CD4-positive, alpha-beta memory T cell (primary cell): ENCODE data around the gene CCDC9B. TPM values are rescaled to one million over a fixed set of nuclear protein-coding genes. Genes with fewer than 3 reads are reported as not detected.

ENCODE experiments used
- CTCF ChIA-PET: fragments of 350-600 bp; sonication (Branson Sonifier 250); formaldehyde crosslinking; loops from one replicate; lab custom pipeline; 2021; ENCODE audit warnings: inconsistent platforms; ENCODE audit not compliant: partially characterized antibody; lab: Charles Lee
- POLR2A ChIA-PET: fragments of 350-600 bp; sonication (Branson Sonifier 250); formaldehyde crosslinking; loops from one replicate; lab custom pipeline; 2021; ENCODE audit not compliant: partially characterized antibody; lab: Charles Lee
- DNase-seq, 5 donors: peaks; one replicate each; pipeline versions ENCODE4 v3.0.0 to v3.0.0-alpha.2; 2020 to 2022; ENCODE audit warnings: mixed read lengths in 1 of 5
- H3K27ac ChIP-seq: one replicate; pipeline ENCODE4 v1.7.0; 2013; ENCODE audit warnings: low read depth, low read length
- H3K27me3 ChIP-seq: 2 replicates; pipeline ENCODE4 v1.7.0; 2013; ENCODE audit warnings: mild to moderate bottlenecking, low read length, moderate library complexity; ENCODE audit not compliant: insufficient read depth
- H3K36me3 ChIP-seq: 2 replicates; pipeline ENCODE4 v1.7.0; 2013; ENCODE audit warnings: mild to moderate bottlenecking, low read length, moderate library complexity; ENCODE audit not compliant: insufficient read depth
- H3K4me1 ChIP-seq: 2 replicates; pipeline ENCODE4 v1.7.0; 2013; ENCODE audit warnings: mild to moderate bottlenecking, low read length, moderate library complexity; ENCODE audit not compliant: insufficient read depth
- H3K4me3 ChIP-seq, 2 donors: one replicate each; pipeline ENCODE4 v1.7.0; 2013; ENCODE audit warnings: low read length in 2 of 2, mild to moderate bottlenecking in 1 of 2
- H3K9me3 ChIP-seq, 2 donors: one replicate each; pipeline ENCODE4 v1.7.0; 2013; ENCODE audit warnings: low read length in 2 of 2, control low read depth in 1 of 2; ENCODE audit not compliant: control insufficient read depth in 1 of 2
- H3K27ac Mint-ChIP-seq, 7 donors: one replicate each; pipeline ENCODE4 v1.8.0; 2020 to 2021; ENCODE audit warnings: mixed read lengths in 7 of 7, mild to moderate bottlenecking in 6 of 7, inconsistent platforms in 3 of 7, moderate library complexity in 3 of 7
- H3K27me3 Mint-ChIP-seq, 2 donors: one replicate each; pipeline ENCODE4 v1.8.0; 2020 to 2021; ENCODE audit warnings: mixed read lengths in 2 of 2
- H3K36me3 Mint-ChIP-seq, 2 donors: one replicate each; pipeline ENCODE4 v1.8.0; 2020 to 2021; ENCODE audit warnings: mixed read lengths in 2 of 2, inconsistent platforms in 1 of 2, mild to moderate bottlenecking in 1 of 2
- H3K4me1 Mint-ChIP-seq, 4 donors: one replicate each; pipeline ENCODE4 v1.8.0; 2020 to 2021; ENCODE audit warnings: mixed read lengths in 4 of 4, mild to moderate bottlenecking in 1 of 4
- H3K4me3 Mint-ChIP-seq, 8 donors: one replicate each; pipeline ENCODE4 v1.8.0; 2020 to 2021; ENCODE audit warnings: mixed read lengths in 8 of 8, mild to moderate bottlenecking in 7 of 8, moderate library complexity in 6 of 8, inconsistent platforms in 3 of 8
- H3K9me3 Mint-ChIP-seq, 8 donors: one replicate each; pipeline ENCODE4 v1.8.0; 2020 to 2021; ENCODE audit warnings: mixed read lengths in 8 of 8, mild to moderate bottlenecking in 5 of 8, inconsistent platforms in 3 of 8, moderate library complexity in 1 of 8
- intact Hi-C: fragments of 100-400 bp; cut with micrococcal nuclease; formaldehyde crosslinking; loops from one replicate; pipeline ENCODE4 v1.15.1; 2023
- polyA plus RNA-seq, 2 donors: library from polyadenylated mRNA; unstranded; fragments of 300-500 nt; fragmentation: Illumina TruSeq; gene quantifications; one replicate each; pipeline ENCODE4 v1.2.3, GENCODE V29; 2021
- total RNA-seq, 2 experiments: library from RNA; stranded (reverse); gene quantifications; one replicate each; pipeline ENCODE4 v1.2.3, GENCODE V29; 2021

Gene CCDC9B
- total and polyA plus RNA-seq, 4 experiments from 2014 or later, result 0.53 to 5.1 (median 2.6) TPM; not detected in 1

DNA sequence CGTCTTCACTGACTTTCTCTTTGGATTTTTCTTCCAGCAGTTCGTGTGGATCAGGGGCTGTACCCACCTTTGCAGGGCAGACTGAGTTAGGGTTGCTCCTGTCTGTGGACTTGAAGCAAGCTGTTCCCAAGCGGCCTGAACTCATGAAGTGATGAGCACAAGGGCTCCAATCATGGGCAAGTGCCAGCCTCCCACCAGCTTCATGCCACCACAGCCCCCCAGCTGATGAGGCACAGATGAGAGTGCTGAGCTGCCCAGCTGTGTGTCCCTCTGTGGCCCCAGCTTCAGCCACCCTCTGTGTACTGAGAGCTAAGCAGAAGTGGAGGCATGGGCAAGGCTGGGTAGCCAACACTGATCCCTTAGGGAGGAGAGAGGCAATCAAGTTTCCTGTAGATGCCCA lies 29.7 kb downstream of the CCDC9B start:
- ChIA-PET CTCF (interaction anchor here (1.1 to 23.8 kb wide), 9 partner anchors 10 to 468 kb away, joined by 3 to 634 read pairs (median 57); partner anchors contain the start of genes ANKRD63, CCDC9B and INAFM2), POLR2A (interaction anchor here (1.4 to 6.8 kb wide), 4 partner anchors 12 to 32 kb away, joined by 4 to 67 read pairs (median 36); partner anchors contain the start of gene ANKRD63)
- Histone ChIP-seq H3K4me3 (no peak overlapping the region), H3K4me1 (peaks cover 34% of the 10 kb centered on the region), H3K9me3 (no peaks in the 10 kb centered on the region), H3K27ac (no peak overlapping the region), H3K27me3 (no peaks in the 10 kb centered on the region), H3K36me3 (no peaks in the 10 kb centered on the region)
- Mint-ChIP-seq H3K9me3 (no peaks in the 10 kb centered on the region), H3K4me3 (peak overlapping the region in 1 of 8 donors; percentile 47), H3K36me3 (peaks cover 0 to 12% of the 10 kb centered on the region in 2 donors), H3K4me1 (peaks cover 24 to 52% (median 33%) of the 10 kb centered on the region in 4 donors), H3K27ac (peak overlapping the region in 4 of 7 donors; percentile 8 to 77 (median 62)), H3K27me3 (no peaks in the 10 kb centered on the region)
- intact Hi-C loops, result loop anchor here (1.0 kb wide), 1 partner anchor 32 kb away; no protein-coding TSS in a partner anchor
- DNase-seq, result no peak

DNA sequence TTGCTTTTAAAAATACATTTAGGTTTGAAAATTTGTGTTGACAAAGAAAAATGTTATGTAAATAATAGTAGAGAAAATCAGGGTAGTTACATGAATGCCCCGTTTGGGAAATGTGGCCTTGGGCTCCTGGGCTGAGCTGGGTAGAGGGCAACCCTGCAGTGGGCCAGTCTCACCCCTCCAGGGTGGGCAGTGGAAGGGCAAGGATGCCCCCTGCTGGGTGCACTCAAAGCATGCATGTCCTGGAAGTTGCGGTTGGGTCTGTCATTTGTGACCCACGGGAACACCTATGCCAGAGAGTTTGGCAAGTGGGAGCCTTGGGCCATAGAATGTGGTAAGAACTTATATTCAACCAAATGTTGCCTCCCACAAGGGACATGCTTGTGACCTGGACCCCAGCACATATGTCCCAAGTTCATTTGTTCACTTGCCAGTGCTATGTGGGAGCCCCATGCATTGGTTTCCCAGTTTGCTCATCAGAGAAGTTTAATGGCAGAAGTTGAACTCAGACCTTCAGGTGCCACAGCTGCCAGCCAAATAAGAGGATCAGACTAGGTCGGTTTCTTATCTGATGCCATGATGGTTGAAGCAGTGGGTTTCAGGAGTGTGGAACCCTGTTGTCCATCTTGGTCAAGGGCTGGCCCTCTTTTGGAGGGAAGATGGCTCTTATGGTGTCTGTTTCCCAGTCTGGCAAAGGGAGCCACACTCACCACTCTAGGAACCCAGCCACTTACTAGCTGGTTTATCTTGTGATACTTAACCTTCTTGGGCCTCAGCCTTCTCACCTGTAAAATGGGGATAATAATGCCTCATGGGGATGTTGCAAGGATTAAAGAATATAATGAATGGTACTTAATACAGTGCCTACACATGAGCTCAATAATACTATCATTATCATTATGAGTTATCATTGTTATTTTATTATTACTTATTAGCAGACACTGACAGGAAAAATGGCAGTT lies 30.5 kb downstream of the CCDC9B start:
- H3K36me3 ChIP-seq, result no peaks in the 10 kb centered on the region
- H3K9me3 ChIP-seq, result no peaks in the 10 kb centered on the region
- DNase-seq, result peak in 4 of 5 donors; percentile 47 to 56 (median 54)
- Mint-ChIP-seq H3K27me3 (no peaks in the 10 kb centered on the region), H3K4me1 (peaks cover 24 to 59% (median 36%) of the 10 kb centered on the region in 4 donors), H3K27ac (peak overlapping the region; percentile 72 to 96 (median 88)), H3K36me3 (peaks cover 0 to 12% of the 10 kb centered on the region in 2 donors), H3K4me3 (peak overlapping the region; percentile 67 to 97 (median 96)), H3K9me3 (no peaks in the 10 kb centered on the region)
- ChIA-PET POLR2A (interaction anchor here (1.3 to 6.8 kb wide), 9 partner anchors 9 to 262 kb away, joined by 3 to 90 read pairs (median 31); partner anchors contain the start of genes ANKRD63, BMF and INAFM2), CTCF (interaction anchor here (0.7 to 23.8 kb wide), 15 partner anchors 11 to 468 kb away, joined by 3 to 634 read pairs (median 7); partner anchors contain the start of genes ANKRD63, CCDC9B and INAFM2)
- H3K4me3 ChIP-seq, result no peak overlapping the region
- no peak overlapping the region for H3K27ac ChIP-seq
- intact Hi-C loops, result loop anchor here (1.0 kb wide), 1 partner anchor 31 kb away; no protein-coding TSS in a partner anchor
- peaks cover 42% of the 10 kb centered on the region for H3K4me1 ChIP-seq
- no peaks in the 10 kb centered on the region for H3K27me3 ChIP-seq

- CTCF ChIA-PET, result interaction anchor here (0.7 to 23.8 kb wide), 18 partner anchors 10 to 422 kb away, joined by 3 to 634 read pairs (median 6); partner anchors contain the start of genes ANKRD63, BMF, CCDC9B and INAFM2
- Histone ChIP-seq H3K27me3 (no peaks in the 10 kb centered on the region), H3K36me3 (no peaks in the 10 kb centered on the region), H3K27ac (peak overlapping the region; percentile 79), H3K4me3 (peak overlapping the region in 1 of 2 donors; percentile 98), H3K9me3 (no peaks in the 10 kb centered on the region), H3K4me1 (peaks cover 50% of the 10 kb centered on the region)
- DNase-seq, result no peak
- POLR2A ChIA-PET, result interaction anchor here (0.7 to 6.8 kb wide), 16 partner anchors 10 to 1351 kb away, joined by 3 to 90 read pairs (median 12); partner anchors contain the start of genes ANKRD63, BMF, FSIP1 and INAFM2
- intact Hi-C loops, result no loop called here
- H3K27ac Mint-ChIP-seq, result peak overlapping the region; percentile 72 to 96 (median 96)
- H3K36me3 Mint-ChIP-seq, result peaks cover 0 to 13% of the 10 kb centered on the region in 2 donors
- peak overlapping the region; percentile 94 to 98 (median 96) for H3K4me3 Mint-ChIP-seq
- H3K9me3 Mint-ChIP-seq, result no peaks in the 10 kb centered on the region
- H3K27me3 Mint-ChIP-seq, result no peaks in the 10 kb centered on the region
- H3K4me1 Mint-ChIP-seq, result peaks cover 29 to 68% (median 44%) of the 10 kb centered on the region in 4 donors
These were observed 31.3 kb downstream of the CCDC9B start for GRCh38 chr15:40309344-40309862.

- peak; percentile 73 to 80 (median 76) for DNase-seq
- Mint-ChIP-seq H3K27me3 (no peaks in the 10 kb centered on the region), H3K36me3 (peaks cover 0 to 30% of the 10 kb centered on the region in 2 donors), H3K4me1 (peaks cover 28 to 68% (median 39%) of the 10 kb centered on the region in 4 donors), H3K27ac (peak within 1 kb of the TSS; percentile 93 to 98 (median 96)), H3K4me3 (peak within 1 kb of the TSS; percentile 94 to 98 (median 96)), H3K9me3 (no peaks in the 10 kb centered on the region)
- Histone ChIP-seq H3K9me3 (no peaks in the 10 kb centered on the region), H3K27ac (peak within 1 kb of the TSS; percentile 79), H3K4me3 (peak within 1 kb of the TSS; percentile 84 to 98), H3K36me3 (peaks cover 12% of the 10 kb centered on the region), H3K4me1 (peaks cover 44% of the 10 kb centered on the region), H3K27me3 (no peaks in the 10 kb centered on the region)
- POLR2A ChIA-PET, result interaction anchor here (0.7 to 6.8 kb wide), 35 partner anchors 9 to 1665 kb away, joined by 3 to 90 read pairs (median 5); partner anchors contain the start of genes ANKRD63, BAHD1, BMF and CCDC32
- CTCF ChIA-PET, result interaction anchor here (0.6 to 23.8 kb wide), 27 partner anchors 8 to 923 kb away, joined by 3 to 634 read pairs (median 4); partner anchors contain the start of genes ANKRD63, BMF, CCDC9B and CHP1
- intact Hi-C loops, result loop anchor here (1.0 kb wide), 3 partner anchors 16 to 31 kb away; partner anchors contain the start of genes ANKRD63 and INAFM2
These were observed 33.1 kb downstream of the CCDC9B start, which contains the start of gene PLCB2 for GRCh38 chr15:40307421-40308211. Gene PLCB2, minus strand, starts transcription at chr15:40307935. Its CDS starts 263 bp downstream, at chr15:40307672.

GRCh38 chr15:40306908-40307307 lies 33.8 kb downstream of the CCDC9B start:
- Mint-ChIP-seq H3K4me3 (peak overlapping the region; percentile 94 to 98 (median 96)), H3K27me3 (no peaks in the 10 kb centered on the region), H3K4me1 (peaks cover 28 to 68% (median 39%) of the 10 kb centered on the region in 4 donors), H3K27ac (peak overlapping the region; percentile 65 to 96 (median 93)), H3K36me3 (peaks cover 0 to 34% of the 10 kb centered on the region in 2 donors), H3K9me3 (no peaks in the 10 kb centered on the region)
- peaks cover 18% of the 10 kb centered on the region for H3K36me3 ChIP-seq
- peaks cover 44% of the 10 kb centered on the region for H3K4me1 ChIP-seq
- peak overlapping the region; percentile 79 for H3K27ac ChIP-seq
- H3K4me3 ChIP-seq, result peak overlapping the region; percentile 40 to 98
- H3K9me3 ChIP-seq, result no peaks in the 10 kb centered on the region
- no peaks in the 10 kb centered on the region for H3K27me3 ChIP-seq
- POLR2A ChIA-PET, result interaction anchor here (0.8 to 6.8 kb wide), 19 partner anchors 13 to 272 kb away, joined by 3 to 90 read pairs (median 10); partner anchors contain the start of genes ANKRD63, BAHD1, CCDC32 and CCDC9B
- DNase-seq, result peak in 1 of 5 donors; percentile 21
- CTCF ChIA-PET, result interaction anchor here (0.7 to 23.8 kb wide), 20 partner anchors 8 to 202 kb away, joined by 3 to 634 read pairs (median 6); partner anchors contain the start of genes ANKRD63, CCDC9B, INAFM2 and IVD
- intact Hi-C loops, result loop anchor here (1.0 kb wide), 2 partner anchors 24 to 31 kb away; partner anchors contain the start of gene ANKRD63
